BE2C (cell line): ENCODE data around the gene C8A.

Experiments
- DNase-seq: peaks from one replicate; pipeline ENCODE4 v3.0.0-alpha.2; 2020
- H3K27me3 ChIP-seq: fragments of 250-450 bp; sonication (Bioruptor Pico); 2 replicates; pipeline ENCODE4 v1.5.1; 2020; ENCODE audit warnings: mild to moderate bottlenecking
- H3K36me3 ChIP-seq: fragments of 250-450 bp; sonication (Bioruptor Pico); 2 replicates; pipeline ENCODE4 v1.5.1; 2020; ENCODE audit warnings: mild to moderate bottlenecking
- H3K4me1 ChIP-seq: fragments of 250-450 bp; sonication (Bioruptor Pico); 2 replicates; pipeline ENCODE4 v1.5.1; 2020
- H3K4me3 ChIP-seq: 2 replicates; pipeline ENCODE4 v1.5.1; 2011; ENCODE audit warnings: low read depth, low read length
- H3K9me3 ChIP-seq: fragments of 250-450 bp; sonication (Bioruptor Pico); 2 replicates; pipeline ENCODE4 v1.5.1; 2020
- CTCF ChIP-seq: IDR thresholded peaks from 2 replicates; pipeline ENCODE4 v1.5.1; 2012; ENCODE audit warnings: mild to moderate bottlenecking, low read depth, low read length

The C8A gene

DNA sequence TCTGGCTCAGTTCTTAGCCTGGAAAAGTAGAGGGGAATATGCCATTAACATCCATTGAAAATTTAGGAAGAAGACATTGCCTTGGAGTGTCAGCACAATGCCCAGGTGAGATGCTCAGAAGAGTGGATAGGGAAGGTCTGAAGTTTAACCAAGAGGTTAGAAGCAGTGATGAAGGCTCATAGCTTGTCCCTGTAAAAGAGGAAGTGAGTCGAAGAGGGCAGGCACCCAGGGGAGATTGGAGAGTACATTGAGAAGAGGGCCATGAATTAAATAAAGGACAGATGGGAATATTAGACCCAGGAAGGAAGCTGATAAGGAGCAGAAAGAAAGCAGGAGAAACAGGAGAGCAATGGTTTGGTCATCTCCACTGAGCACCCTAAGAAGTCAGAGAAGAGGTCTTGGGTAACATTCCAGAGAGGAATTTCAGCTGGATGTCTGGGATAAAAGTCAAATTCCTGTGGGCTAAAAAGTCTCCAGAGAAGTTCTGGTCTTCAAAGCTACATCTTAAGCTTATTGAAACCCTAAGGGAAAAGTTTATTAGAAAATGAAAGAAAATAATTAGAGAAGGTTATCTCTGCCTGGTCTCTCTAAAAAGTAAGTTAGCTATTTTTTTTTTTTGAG is 93.9 kb downstream of the C8A start:
- Histone ChIP-seq H3K36me3 (no peaks in the 10 kb centered on the region), H3K4me3 (no peak overlapping the region), H3K9me3 (no peaks in the 10 kb centered on the region), H3K4me1 (no peaks in the 10 kb centered on the region), H3K27me3 (no peaks in the 10 kb centered on the region)
- no peak for TF ChIP-seq CTCF
- no peak for DNase-seq

GRCh38 chr1:56952501-56952900 is 97.9 kb downstream of the C8A start:
- no peaks in the 10 kb centered on the region for H3K36me3 ChIP-seq
- no peak for TF ChIP-seq CTCF
- H3K27me3 ChIP-seq = no peaks in the 10 kb centered on the region
- H3K9me3 ChIP-seq = no peaks in the 10 kb centered on the region
- no peak overlapping the region for H3K4me3 ChIP-seq
- no peak for DNase-seq
- peaks cover under 1% of the 10 kb centered on the region; the same call in 1 of the 2 replicates for H3K4me1 ChIP-seq

DNA sequence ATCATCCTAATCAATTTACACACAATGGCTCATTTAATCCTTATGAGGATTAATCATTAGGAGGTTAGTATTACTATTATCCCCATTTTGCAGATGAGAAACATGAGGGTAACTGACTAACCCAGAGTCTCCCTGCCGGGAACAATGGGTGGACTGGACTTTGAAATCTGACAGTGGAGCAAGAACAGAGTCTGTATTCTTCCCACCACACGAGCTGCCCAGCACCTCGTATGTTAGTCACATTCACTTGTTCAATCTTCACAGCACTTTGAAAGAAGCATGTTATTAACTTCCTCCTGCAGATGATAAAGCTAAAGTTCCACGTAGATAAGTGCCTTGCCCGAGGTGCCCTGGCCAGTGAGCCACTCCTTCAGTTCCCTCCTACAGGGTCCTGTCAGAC is 98.8 kb downstream of the C8A start:
- Histone ChIP-seq H3K9me3 (no peaks in the 10 kb centered on the region), H3K4me3 (no peak overlapping the region), H3K27me3 (no peaks in the 10 kb centered on the region), H3K4me1 (peaks cover 8% of the 10 kb centered on the region; the same call in 1 of the 2 replicates), H3K36me3 (no peaks in the 10 kb centered on the region)
- TF ChIP-seq CTCF = no peak
- no peak for DNase-seq

GRCh38 chr1:56954664-56955063 is 100.1 kb downstream of the C8A start:
- TF ChIP-seq CTCF = no peak
- Histone ChIP-seq H3K9me3 (no peaks in the 10 kb centered on the region), H3K27me3 (no peaks in the 10 kb centered on the region), H3K4me1 (peaks cover 8% of the 10 kb centered on the region; the same call in 1 of the 2 replicates), H3K4me3 (no peak overlapping the region), H3K36me3 (no peaks in the 10 kb centered on the region)
- no peak for DNase-seq

DNA sequence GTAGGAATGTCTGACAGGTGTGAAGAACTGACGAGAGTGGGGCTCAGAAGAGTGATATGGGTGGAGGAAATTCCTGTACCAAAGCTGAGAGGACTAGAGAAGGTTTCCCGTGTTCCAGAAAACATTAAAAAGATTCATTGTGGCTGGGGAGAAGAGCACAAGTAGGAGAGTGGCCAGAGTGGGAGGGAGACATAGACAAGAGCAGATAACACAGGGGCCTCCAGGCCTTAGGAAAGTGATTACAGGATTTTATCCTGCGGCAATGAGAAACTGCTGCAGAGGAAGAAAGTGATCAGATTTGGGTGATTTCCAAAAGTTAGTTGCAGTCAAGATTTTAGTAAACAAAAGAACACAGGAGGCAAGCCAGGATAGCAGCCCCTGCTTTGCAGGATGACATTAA is 103.3 kb downstream of the C8A start:
- Histone ChIP-seq H3K27me3 (no peaks in the 10 kb centered on the region), H3K36me3 (no peaks in the 10 kb centered on the region), H3K4me3 (no peak overlapping the region), H3K4me1 (peaks cover 8% of the 10 kb centered on the region; the same call in 1 of the 2 replicates), H3K9me3 (no peaks in the 10 kb centered on the region)
- no peak for TF ChIP-seq CTCF
- DNase-seq = peak; percentile 21

DNA sequence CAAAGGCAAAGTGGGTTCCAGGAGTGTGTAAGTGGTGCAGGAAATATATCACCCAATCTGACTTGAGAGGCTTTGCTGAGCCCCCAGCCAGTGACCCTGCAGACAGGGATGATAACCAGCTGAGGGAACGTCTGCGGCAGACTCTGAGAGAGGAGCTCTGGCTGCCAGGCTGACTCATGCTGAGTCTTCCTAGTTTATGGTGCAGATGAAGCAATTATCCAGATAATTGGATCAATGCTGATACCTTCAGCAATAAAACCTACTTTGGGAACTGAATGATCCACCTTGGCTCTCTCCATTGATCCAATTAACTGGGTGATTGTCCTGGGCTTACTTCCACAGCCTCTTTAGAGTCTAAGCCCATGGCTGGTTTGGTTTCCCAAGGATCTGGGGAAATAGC is 103.9 kb downstream of the C8A start:
- no peaks in the 10 kb centered on the region for H3K27me3 ChIP-seq
- H3K36me3 ChIP-seq = no peaks in the 10 kb centered on the region
- H3K9me3 ChIP-seq = no peaks in the 10 kb centered on the region
- H3K4me1 ChIP-seq = peaks cover 8% of the 10 kb centered on the region; the same call in 1 of the 2 replicates
- no peak for TF ChIP-seq CTCF
- H3K4me3 ChIP-seq = no peak overlapping the region
- peak; percentile 76 for DNase-seq
